HepG2 (cell line): ENCODE results near the gene NECAB2. TPM values are rescaled to one million over a fixed set of nuclear protein-coding genes. Genes with fewer than 3 reads are reported as not detected.

Source experiments
- ATAC-seq: fragments of 200-7000 bp; cut with Tn5 transposase; 3 replicates; pipeline ENCODE4 v1.9.1; 2020; ENCODE audit warnings: mild to moderate bottlenecking, moderate library complexity
- BruUV-seq: library from RNA; stranded (reverse); fragments of 400-500 nt; replicated peaks from 2 replicates; lab custom pipeline; 2021; lab: Mats Ljungman, UMichigan
- CTCF ChIA-PET: fragments of 300-600 bp; formaldehyde crosslinking; extraction: SDS; loops from one replicate; lab custom pipeline; 2021; ENCODE audit warnings: low total read pairs, inconsistent platforms, low intra/inter-chr PET ratio; lab: Yijun Ruan, JAX
- POLR2A ChIA-PET: fragments of 350-600 bp; sonication (Branson Sonifier 250); formaldehyde crosslinking; loops from one replicate; lab custom pipeline; 2020; ENCODE audit warnings: antibody characterized with exemption, inconsistent platforms; lab: Yijun Ruan, JAX
- DNase-seq: peaks from one replicate; pipeline ENCODE4 v3.0.0-alpha.2; 2015; ENCODE audit warnings: low spot score
- FAIRE-seq: peaks from 3 replicates; lab custom pipeline; 2011; peaks lifted over from hg19 to GRCh38; lab: Jason Lieb, UNC
- H2AFZ ChIP-seq: one replicate; pipeline ENCODE4 v1.6.1; 2011; ENCODE audit warnings: low read length, inconsistent platforms
- H3K27ac ChIP-seq: fragments of 300-600 bp; 3 replicates; pipeline ENCODE4 v1.8.0; 2011; ENCODE audit warnings: mixed run types, mild to moderate bottlenecking, mixed read lengths, low read length, inconsistent platforms; ENCODE audit not compliant: insufficient read depth; ENCODE audit errors: extremely low read length
- H3K27me3 ChIP-seq, 2 experiments: fragments of 200-600 bp in 1 of 2; 2 replicates in 1 of 2; 3 replicates in 1 of 2; pipeline versions ENCODE4 v1.6.0 to v1.8.0; 2011; ENCODE audit warnings: low read length in 2 of 2, mild to moderate bottlenecking in 2 of 2, moderate library complexity in 2 of 2, inconsistent platforms in 1 of 2; ENCODE audit not compliant: insufficient read depth in 2 of 2, control insufficient read depth in 1 of 2
- H3K36me3 ChIP-seq, 2 experiments: fragments of 200-600 bp in 1 of 2; replicated peaks in 1 of 2; 2 replicates in 1 of 2; 3 replicates in 1 of 2; pipeline versions ENCODE4 v1.5.1 to v1.8.0; 2011; ENCODE audit warnings: low read length in 2 of 2, inconsistent platforms in 1 of 2; ENCODE audit not compliant: insufficient read depth in 2 of 2, control insufficient read depth in 1 of 2
- H3K4me1 ChIP-seq: 2 replicates; pipeline ENCODE4 v1.5.1; 2012; ENCODE audit warnings: low read length, inconsistent platforms; ENCODE audit not compliant: insufficient read depth
- H3K4me2 ChIP-seq: 2 replicates; pipeline ENCODE4 v1.6.0; 2011; ENCODE audit warnings: low read depth, low read length, inconsistent platforms
- H3K4me3 ChIP-seq, 3 experiments: fragments of 200-600 bp in 1 of 3; sonication (generic), shearing (Covaris generic) in 1 of 3; replicated peaks in 1 of 3; 2 replicates each; pipeline ENCODE4 v1.5.1; 2011 to 2016; ENCODE audit warnings: low read length in 3 of 3, inconsistent platforms in 2 of 3, low read depth in 2 of 3, mild to moderate bottlenecking in 2 of 3, control low read depth in 1 of 3, mixed read lengths in 1 of 3; ENCODE audit not compliant: insufficient read depth in 1 of 3
- H3K79me2 ChIP-seq: one replicate; pipeline ENCODE4 v1.6.1; 2011; ENCODE audit warnings: low read length, inconsistent platforms; ENCODE audit not compliant: insufficient read depth
- H3K9ac ChIP-seq: 2 replicates; pipeline ENCODE4 v1.6.0; 2011; ENCODE audit warnings: mild to moderate bottlenecking, low read depth, low read length, inconsistent platforms; ENCODE audit not compliant: insufficient read depth
- H3K9me3 ChIP-seq: 2 replicates; pipeline ENCODE4 v1.5.1; 2012; ENCODE audit warnings: mild to moderate bottlenecking, low read length
- H4K20me1 ChIP-seq: 2 replicates; pipeline ENCODE4 v1.6.0; 2011; ENCODE audit warnings: inconsistent platforms, mild to moderate bottlenecking, low read length, moderate library complexity; ENCODE audit not compliant: insufficient read depth
- AKNA ChIP-seq: sonication (generic); formaldehyde crosslinking; IDR thresholded peaks from 2 replicates; pipeline ENCODE4 v1.4.0; 2020; ENCODE audit warnings: missing genetic modification reagents, borderline replicate concordance
- MYC ChIP-seq: sonication (generic); formaldehyde crosslinking; IDR thresholded peaks from 2 replicates; pipeline ENCODE4 v1.9.0; 2021; ENCODE audit warnings: missing genetic modification reagents, borderline replicate concordance
- NR1H2 ChIP-seq: sonication (generic); formaldehyde crosslinking; IDR thresholded peaks from 2 replicates; pipeline ENCODE4 v1.8.1; 2022; ENCODE audit warnings: low read depth, missing genetic modification reagents, borderline replicate concordance
- POLR2AphosphoS5 ChIP-seq: IDR thresholded peaks from 2 replicates; pipeline ENCODE4 v1.6.1; 2012; ENCODE audit warnings: low read depth, low read length
- RAD51 ChIP-seq: fragments of 450-650 bp; IDR thresholded peaks from 2 replicates; pipeline ENCODE4 v1.6.1; 2016; ENCODE audit warnings: borderline replicate concordance
- REPIN1 ChIP-seq: sonication (generic); formaldehyde crosslinking; IDR thresholded peaks from 2 replicates; pipeline ENCODE4 v1.8.0; 2022; ENCODE audit warnings: missing genetic modification reagents, low read depth, mild to moderate bottlenecking, borderline replicate concordance
- ZBTB7A ChIP-seq: sonication (generic); formaldehyde crosslinking; IDR thresholded peaks from 2 replicates; pipeline ENCODE4 v1.8.0; 2022; ENCODE audit warnings: mild to moderate bottlenecking, missing genetic modification reagents
- ZNF143 ChIP-seq: sonication (generic); formaldehyde crosslinking; IDR thresholded peaks from 2 replicates; pipeline ENCODE4 v1.4.0; 2020; ENCODE audit warnings: missing genetic modification reagents
- ZNF44 ChIP-seq: sonication (generic); formaldehyde crosslinking; IDR thresholded peaks from 2 replicates; pipeline ENCODE4 v1.5.1; 2020; ENCODE audit warnings: mild to moderate bottlenecking, missing genetic modification reagents
- ZNF629 ChIP-seq: sonication (generic); formaldehyde crosslinking; conservative IDR thresholded peaks from 2 replicates; pipeline ENCODE4 v1.5.0; 2020; ENCODE audit warnings: missing genetic modification reagents
- WGBS: methylation state at CpG from one replicate; pipeline ENCODE4 v1.1.6; 2017; ENCODE audit warnings: low lambda C conversion rate; 5-methylcytosine and 5-hydroxymethylcytosine counted together
- in situ Hi-C: cut with HindIII; loops from 2 replicates; pipeline ENCODE4 v1.10.0; 2017; ENCODE audit warnings: low pct_unique_long_range_greater_than_20kb; ENCODE audit not compliant: extremely low pct_ligation_motif_present
- intact Hi-C: fragments of 100-400 bp; cut with micrococcal nuclease; formaldehyde crosslinking; loops from one replicate; pipeline ENCODE4 v1.10.0; 2022; ENCODE audit not compliant: unreplicated experiment
- polyA plus RNA-seq, 8 experiments: library from polyadenylated mRNA; depleted of rRNA in 3 of 8; stranded (reverse) in 7 of 8; unstranded in 1 of 8; fragments of >200 nt; fragmentation: Illumina TruSeq in 4 of 8; extraction: Trizol in 4 of 8; gene quantifications; 2 replicates each; pipeline versions ENCODE4 v1.2.1 to v1.2.3, GENCODE V29; 2011 to 2016; ENCODE audit warnings: low read depth in 4 of 8, missing spikeins in 1 of 8, mixed read lengths in 1 of 8; ENCODE audit not compliant: insufficient read depth in 1 of 8
- total RNA-seq, 5 experiments: library from RNA; depleted of rRNA; stranded (reverse); fragments of >200 nt; fragmentation: Illumina TruSeq; extraction: Trizol; gene quantifications; 2 replicates each; pipeline ENCODE4 v1.2.3, GENCODE V29; 2016; ENCODE audit warnings: low read depth in 1 of 5
- TF ChIP-seq, protein P1 (sequence below): sonication (generic); formaldehyde crosslinking; IDR thresholded peaks from 2 replicates; pipeline ENCODE4 v1.4.0; 2020; ENCODE audit warnings: missing genetic modification reagents

The NECAB2 gene
- total and polyA plus RNA-seq, 2 of the 13 experiments (the other 11 are each of a cell fraction or from before 2014, with no cell fraction given), result 0.21 to 0.49 TPM

DNA sequence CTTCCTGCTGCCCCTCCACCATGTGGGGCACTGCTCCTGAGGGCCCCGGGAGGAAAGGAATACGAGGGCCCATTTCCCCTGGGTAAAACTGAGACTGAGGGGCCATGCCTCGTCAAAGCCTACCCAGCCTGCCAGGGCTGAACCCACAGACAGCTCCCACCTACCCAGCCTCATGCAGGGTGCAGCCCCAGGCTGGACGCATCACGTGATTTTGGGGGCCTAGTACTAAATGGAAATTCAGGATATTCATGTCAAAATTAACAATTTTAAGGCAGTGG lies 18.4 kb upstream of the NECAB2 start:
- Histone ChIP-seq H4K20me1 (peaks cover 10% of the 10 kb centered on the region), H3K27me3 (peaks cover 0 to 3% of the 10 kb centered on the region in 2 experiments; a peak in 1 of 5 replicates), H3K79me2 (peaks cover 11% of the 10 kb centered on the region), H3K9me3 (no peaks in the 10 kb centered on the region), H3K27ac (no peak overlapping the region), H3K4me2 (peak overlapping the region; percentile 62; the same call in 1 of the 2 replicates), H3K4me3 (no peak overlapping the region), H3K9ac (no peak overlapping the region)
- no TSS peak for BruUV-seq
- FAIRE-seq, result no peak
- 47% methylated on average over 5 of the region's 5 CpGs for WGBS
- intact Hi-C loops, result loop anchor here (5.0 to 10.0 kb wide), 2 partner anchors 125 to 228 kb away; no protein-coding TSS in a partner anchor
- ChIA-PET POLR2A (no interaction called here), CTCF (no interaction called here)
- no peak for DNase-seq
- no peak for ATAC-seq
- TF ChIP-seq RAD51 (peak; percentile 23; the same call in 1 of the 2 replicates), ZBTB7A (CRISPR knock-in tag) (no peak), AKNA (CRISPR knock-in tag) (no peak), NR1H2 (CRISPR knock-in tag) (no peak), ZNF143 (CRISPR knock-in tag) (0 out of 2 replicates have a peak, but pooled peaks have one; percentile 10), ZNF629 (peak; percentile 78), POLR2AphosphoS5 (no peak), MYC (CRISPR knock-in tag) (0 out of 2 replicates have a peak, but pooled peaks have one; percentile 13), REPIN1 (CRISPR knock-in tag) (0 out of 2 replicates have a peak, but pooled peaks have one; percentile 42), ZNF44 (CRISPR knock-in tag) (peak; percentile 13; the same call in 1 of the 2 replicates)
- TF ChIP-seq, protein P1, sequence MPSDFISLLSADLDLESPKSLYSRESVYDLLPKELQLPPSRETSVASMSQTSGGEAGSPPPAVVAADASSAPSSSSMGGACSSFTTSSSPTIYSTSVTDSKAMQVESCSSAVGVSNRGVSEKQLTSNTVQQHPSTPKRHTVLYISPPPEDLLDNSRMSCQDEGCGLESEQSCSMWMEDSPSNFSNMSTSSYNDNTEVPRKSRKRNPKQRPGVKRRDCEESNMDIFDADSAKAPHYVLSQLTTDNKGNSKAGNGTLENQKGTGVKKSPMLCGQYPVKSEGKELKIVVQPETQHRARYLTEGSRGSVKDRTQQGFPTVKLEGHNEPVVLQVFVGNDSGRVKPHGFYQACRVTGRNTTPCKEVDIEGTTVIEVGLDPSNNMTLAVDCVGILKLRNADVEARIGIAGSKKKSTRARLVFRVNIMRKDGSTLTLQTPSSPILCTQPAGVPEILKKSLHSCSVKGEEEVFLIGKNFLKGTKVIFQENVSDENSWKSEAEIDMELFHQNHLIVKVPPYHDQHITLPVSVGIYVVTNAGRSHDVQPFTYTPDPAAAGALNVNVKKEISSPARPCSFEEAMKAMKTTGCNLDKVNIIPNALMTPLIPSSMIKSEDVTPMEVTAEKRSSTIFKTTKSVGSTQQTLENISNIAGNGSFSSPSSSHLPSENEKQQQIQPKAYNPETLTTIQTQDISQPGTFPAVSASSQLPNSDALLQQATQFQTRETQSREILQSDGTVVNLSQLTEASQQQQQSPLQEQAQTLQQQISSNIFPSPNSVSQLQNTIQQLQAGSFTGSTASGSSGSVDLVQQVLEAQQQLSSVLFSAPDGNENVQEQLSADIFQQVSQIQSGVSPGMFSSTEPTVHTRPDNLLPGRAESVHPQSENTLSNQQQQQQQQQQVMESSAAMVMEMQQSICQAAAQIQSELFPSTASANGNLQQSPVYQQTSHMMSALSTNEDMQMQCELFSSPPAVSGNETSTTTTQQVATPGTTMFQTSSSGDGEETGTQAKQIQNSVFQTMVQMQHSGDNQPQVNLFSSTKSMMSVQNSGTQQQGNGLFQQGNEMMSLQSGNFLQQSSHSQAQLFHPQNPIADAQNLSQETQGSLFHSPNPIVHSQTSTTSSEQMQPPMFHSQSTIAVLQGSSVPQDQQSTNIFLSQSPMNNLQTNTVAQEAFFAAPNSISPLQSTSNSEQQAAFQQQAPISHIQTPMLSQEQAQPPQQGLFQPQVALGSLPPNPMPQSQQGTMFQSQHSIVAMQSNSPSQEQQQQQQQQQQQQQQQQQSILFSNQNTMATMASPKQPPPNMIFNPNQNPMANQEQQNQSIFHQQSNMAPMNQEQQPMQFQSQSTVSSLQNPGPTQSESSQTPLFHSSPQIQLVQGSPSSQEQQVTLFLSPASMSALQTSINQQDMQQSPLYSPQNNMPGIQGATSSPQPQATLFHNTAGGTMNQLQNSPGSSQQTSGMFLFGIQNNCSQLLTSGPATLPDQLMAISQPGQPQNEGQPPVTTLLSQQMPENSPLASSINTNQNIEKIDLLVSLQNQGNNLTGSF (CRISPR knock-in tag), result peak; percentile 70; the same call in 1 of the 2 replicates
- TF ChIP-seq, all 625 proteins: peak for 7
- in situ Hi-C loops, result loop anchor here (25.0 kb wide), 1 partner anchor 238 kb away; the partner anchor contains the start of genes ADAD2 and TAF1C
- Histone ChIP-seq H2AFZ (no peak overlapping the region), H3K36me3 (no peaks in the 10 kb centered on the region), H3K4me1 (peaks cover 84% of the 10 kb centered on the region)
